ENCODE measurements around the gene MEGF8.
"Not testable (repeated sequence)": the region's sequence is repeated elsewhere in the genome, so short reads cannot be mapped to it uniquely, and the experiment has no call there.

Gene MEGF8

GRCh38 chr19:42334697-42335373, 9.4 kb downstream of the MEGF8 start:
- DNase-seq = no peak

GRCh38 chr19:42335374-42335936, 10.0 kb downstream of the MEGF8 start:
- DNase-seq = no peak

GRCh38 chr19:42335971-42336370, 10.5 kb downstream of the MEGF8 start:
- no peak for DNase-seq

- not testable (repeated sequence) for DNase-seq
Measured at GRCh38 chr19:42339126-42339860, 13.9 kb downstream of the MEGF8 start.

GRCh38 chr19:42339922-42340321, 14.5 kb downstream of the MEGF8 start:
- not testable (repeated sequence) for DNase-seq

GRCh38 chr19:42343344-42344110, 18.1 kb downstream of the MEGF8 start:
- DNase-seq = no peak

- DNase-seq = no peak
Measured at GRCh38 chr19:42344336-42344893, 19.0 kb downstream of the MEGF8 start.

GRCh38 chr19:42345191-42345812, 19.9 kb downstream of the MEGF8 start:
- DNase-seq = no peak

GRCh38 chr19:42348211-42348610, 22.8 kb downstream of the MEGF8 start:
- no peak for DNase-seq

GRCh38 chr19:42349378-42350107, 24.1 kb downstream of the MEGF8 start:
- DNase-seq = no peak

- no peak for DNase-seq
Measured at GRCh38 chr19:42350417-42350816, 25.0 kb downstream of the MEGF8 start.

GRCh38 chr19:42351079-42351735, 25.8 kb downstream of the MEGF8 start:
- DNase-seq = no peak

GRCh38 chr19:42352301-42353259, 27.1 kb downstream of the MEGF8 start:
- DNase-seq = peak; percentile 89

- no peak for DNase-seq
Measured at GRCh38 chr19:42353341-42354015, 28.0 kb downstream of the MEGF8 start.

- DNase-seq = no peak
Measured at GRCh38 chr19:42355896-42356295, 30.5 kb downstream of the MEGF8 start.

GRCh38 chr19:42356686-42357085, 31.3 kb downstream of the MEGF8 start:
- no peak for DNase-seq

GRCh38 chr19:42357290-42357689, 31.9 kb downstream of the MEGF8 start:
- no peak for DNase-seq

GRCh38 chr19:42360787-42361544, 35.5 kb downstream of the MEGF8 start:
- no peak for DNase-seq

- no peak for DNase-seq
Measured at GRCh38 chr19:42361545-42361910, 36.1 kb downstream of the MEGF8 start.

All from COR-L47 (cell line).